GM12891 (cell line): ENCODE results near the gene MAS1L.

Experiments used
- POLR2A ChIP-seq: IDR thresholded peaks from 2 replicates; pipeline ENCODE4 v1.6.1; 2011; ENCODE audit warnings: low read depth, low read length, control low read depth
- POLR2AphosphoS5 ChIP-seq: IDR thresholded peaks from 2 replicates; pipeline ENCODE4 v1.6.1; 2011; ENCODE audit warnings: low read depth, low read length, control low read depth
- SPI1 ChIP-seq: IDR thresholded peaks from 2 replicates; pipeline ENCODE4 v1.6.1; 2011; ENCODE audit warnings: low read depth, low read length, control low read depth

- TF ChIP-seq POLR2A, result no peak
- no peak for TF ChIP-seq POLR2AphosphoS5
- no peak for TF ChIP-seq SPI1
Measured at GRCh38 chr6:29502597-29502996, 14.8 kb upstream of the MAS1L start.
